ENCODE measurements around the gene ARHGAP31. TPM values are rescaled to one million over a fixed set of nuclear protein-coding genes. Genes with fewer than 3 reads are reported as not detected.
A peak's percentile ranks its signal among the peaks of the same experiment; 100 is the strongest.

ARHGAP31 gene
- total RNA-seq, 4 donors from 2014 or later = 6.2 to 9.7 (median 7.3) TPM

DNA sequence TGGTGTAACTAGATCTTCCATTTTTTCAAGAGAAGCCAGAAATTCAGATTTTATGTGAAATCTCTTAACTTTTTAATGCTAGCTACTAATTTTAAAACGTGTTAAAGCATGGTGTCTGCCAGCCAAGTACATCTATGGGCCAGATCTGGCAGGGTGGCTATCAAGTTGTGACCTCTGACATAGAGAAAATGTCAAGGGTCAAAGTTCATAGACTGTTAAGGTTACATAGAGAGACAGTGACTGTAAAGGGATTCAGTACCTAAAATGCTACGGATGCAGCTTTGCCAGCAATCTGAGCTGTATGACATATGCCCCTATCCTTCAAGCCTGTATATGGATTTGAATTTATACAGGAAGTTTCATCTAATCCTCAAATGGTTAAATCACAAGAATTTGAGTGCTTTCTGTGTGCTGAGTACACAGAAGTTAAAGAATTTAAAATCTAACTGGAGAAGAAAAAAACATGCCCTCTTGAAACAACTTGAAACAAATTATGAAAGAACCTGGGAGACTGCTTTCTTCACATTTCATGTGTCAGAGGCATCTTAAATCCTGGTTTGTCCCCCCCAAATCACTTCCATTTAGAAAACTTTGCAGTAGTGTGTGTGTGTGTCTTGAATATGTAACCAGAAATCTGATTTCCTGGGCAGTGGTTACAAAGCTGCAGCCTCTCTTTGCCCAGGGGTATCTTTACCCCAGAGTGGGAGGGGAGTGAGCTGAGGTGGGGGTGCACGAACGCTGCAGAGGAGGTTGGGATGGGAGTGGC lies 895 bp upstream of the ARHGAP31 start:
- H3K27me3 ChIP-seq = no peaks in the 10 kb centered on the region
- ATAC-seq (peak in 1 of 2 donors; percentile 4), DNase-seq (no peak)
- in situ Hi-C loops (cut with MboI; ENCODE audit: low sequenced_read_pairs in 4 of 4) (loop anchor here in 3 of 4 donors (25.0 kb wide), 1 partner anchor 394 kb away; the partner anchor contains the start of gene COX17 (in 3 of the 3)), intact Hi-C loops (cut with DNase I; ENCODE audit: low total_unique reads) (loop anchor here (5.0 to 10.0 kb wide), 2 partner anchors 51 to 62 kb away; partner anchors contain the start of gene B4GALT4)
- TF ChIP-seq, protein P1, sequence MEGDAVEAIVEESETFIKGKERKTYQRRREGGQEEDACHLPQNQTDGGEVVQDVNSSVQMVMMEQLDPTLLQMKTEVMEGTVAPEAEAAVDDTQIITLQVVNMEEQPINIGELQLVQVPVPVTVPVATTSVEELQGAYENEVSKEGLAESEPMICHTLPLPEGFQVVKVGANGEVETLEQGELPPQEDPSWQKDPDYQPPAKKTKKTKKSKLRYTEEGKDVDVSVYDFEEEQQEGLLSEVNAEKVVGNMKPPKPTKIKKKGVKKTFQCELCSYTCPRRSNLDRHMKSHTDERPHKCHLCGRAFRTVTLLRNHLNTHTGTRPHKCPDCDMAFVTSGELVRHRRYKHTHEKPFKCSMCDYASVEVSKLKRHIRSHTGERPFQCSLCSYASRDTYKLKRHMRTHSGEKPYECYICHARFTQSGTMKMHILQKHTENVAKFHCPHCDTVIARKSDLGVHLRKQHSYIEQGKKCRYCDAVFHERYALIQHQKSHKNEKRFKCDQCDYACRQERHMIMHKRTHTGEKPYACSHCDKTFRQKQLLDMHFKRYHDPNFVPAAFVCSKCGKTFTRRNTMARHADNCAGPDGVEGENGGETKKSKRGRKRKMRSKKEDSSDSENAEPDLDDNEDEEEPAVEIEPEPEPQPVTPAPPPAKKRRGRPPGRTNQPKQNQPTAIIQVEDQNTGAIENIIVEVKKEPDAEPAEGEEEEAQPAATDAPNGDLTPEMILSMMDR (IDR thresholded peaks at IDR 0.05 in 4 of 5, conservative IDR thresholded peaks at IDR 0.05 in 1 of 5) = no peak
- TF ChIP-seq POLR2A (IDR thresholded peaks at IDR 0.05) = no peak
- H3K4me1 ChIP-seq = peaks cover 6 to 15% of the 10 kb centered on the region in 2 donors
- no peaks in the 10 kb centered on the region for H3K36me3 ChIP-seq
- H3K4me3 ChIP-seq = peak overlapping the region; percentile 64 to 88 (median 76)
- no peaks in the 10 kb centered on the region for H3K9me3 ChIP-seq
- H3K27ac ChIP-seq = peak overlapping the region; percentile 67 to 82 (median 74)

DNA sequence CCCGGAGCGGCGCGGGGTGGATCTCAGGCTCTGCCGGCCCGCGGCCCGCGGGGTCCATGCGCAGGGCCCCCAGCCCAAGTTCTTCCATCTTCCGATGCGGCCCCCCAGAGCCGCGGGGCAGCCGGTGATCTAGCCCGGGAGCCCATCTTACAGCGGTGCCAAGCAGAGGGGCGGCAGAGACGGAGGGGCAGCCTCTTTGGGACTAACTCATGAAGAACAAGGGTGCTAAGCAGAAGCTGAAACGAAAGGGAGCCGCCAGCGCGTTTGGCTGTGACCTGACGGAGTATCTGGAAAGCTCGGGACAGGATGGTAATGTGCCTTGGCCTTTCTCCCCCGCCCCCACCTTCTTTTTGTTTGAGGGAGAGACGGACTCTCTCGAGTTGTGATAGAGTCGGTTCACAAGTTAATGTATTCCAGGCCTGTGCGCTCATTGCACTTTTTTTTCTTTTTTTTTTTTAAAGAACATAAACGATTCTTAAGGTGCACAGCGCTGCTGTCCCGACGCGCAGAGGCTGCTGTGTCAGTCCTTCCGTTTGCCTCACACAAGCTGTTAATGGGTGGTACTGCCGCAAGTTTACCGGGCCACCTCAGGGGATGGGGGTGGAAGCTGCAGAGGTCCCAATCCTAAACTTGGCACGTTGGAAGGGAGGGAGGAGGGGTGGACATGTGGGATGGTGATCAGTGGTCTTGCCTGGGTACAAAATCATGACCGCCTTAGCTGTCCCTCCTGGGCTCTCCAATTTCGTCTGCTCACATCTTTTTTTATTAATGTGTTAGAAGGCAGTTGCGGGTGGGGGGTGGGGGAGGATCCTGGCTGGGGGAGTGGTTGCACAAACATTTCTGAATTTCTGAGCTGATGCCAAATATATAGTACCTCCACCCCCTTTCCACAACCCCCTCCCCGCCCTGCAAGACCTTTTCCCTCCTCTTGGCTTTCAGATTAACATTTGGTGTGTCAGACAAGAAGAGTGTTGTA lies 801 bp downstream of the ARHGAP31 start:
- no peaks in the 10 kb centered on the region for H3K27me3 ChIP-seq
- peaks cover 6 to 15% of the 10 kb centered on the region in 2 donors for H3K4me1 ChIP-seq
- ATAC-seq = peak; percentile 36 to 37
- peak overlapping the region; percentile 64 to 88 (median 76) for H3K4me3 ChIP-seq
- no peak for TF ChIP-seq POLR2A (IDR thresholded peaks at IDR 0.05)
- TF ChIP-seq, protein P1 (IDR thresholded peaks at IDR 0.05 in 4 of 5, conservative IDR thresholded peaks at IDR 0.05 in 1 of 5) = no peak
- H3K27ac ChIP-seq = peak overlapping the region; percentile 67 to 82 (median 74)
- H3K36me3 ChIP-seq = no peaks in the 10 kb centered on the region
- intact Hi-C loops (cut with DNase I; ENCODE audit: low total_unique reads) (loop anchor here (1.0 to 10.0 kb wide), 3 partner anchors 28 to 60 kb away; partner anchors contain the start of gene B4GALT4), in situ Hi-C loops (cut with MboI; ENCODE audit: low sequenced_read_pairs in 4 of 4) (loop anchor here in 3 of 4 donors (25.0 kb wide), 1 partner anchor 392 kb away; the partner anchor contains the start of gene COX17 (in 3 of the 3))
- no peaks in the 10 kb centered on the region for H3K9me3 ChIP-seq
- DNase-seq = no peak

DNA sequence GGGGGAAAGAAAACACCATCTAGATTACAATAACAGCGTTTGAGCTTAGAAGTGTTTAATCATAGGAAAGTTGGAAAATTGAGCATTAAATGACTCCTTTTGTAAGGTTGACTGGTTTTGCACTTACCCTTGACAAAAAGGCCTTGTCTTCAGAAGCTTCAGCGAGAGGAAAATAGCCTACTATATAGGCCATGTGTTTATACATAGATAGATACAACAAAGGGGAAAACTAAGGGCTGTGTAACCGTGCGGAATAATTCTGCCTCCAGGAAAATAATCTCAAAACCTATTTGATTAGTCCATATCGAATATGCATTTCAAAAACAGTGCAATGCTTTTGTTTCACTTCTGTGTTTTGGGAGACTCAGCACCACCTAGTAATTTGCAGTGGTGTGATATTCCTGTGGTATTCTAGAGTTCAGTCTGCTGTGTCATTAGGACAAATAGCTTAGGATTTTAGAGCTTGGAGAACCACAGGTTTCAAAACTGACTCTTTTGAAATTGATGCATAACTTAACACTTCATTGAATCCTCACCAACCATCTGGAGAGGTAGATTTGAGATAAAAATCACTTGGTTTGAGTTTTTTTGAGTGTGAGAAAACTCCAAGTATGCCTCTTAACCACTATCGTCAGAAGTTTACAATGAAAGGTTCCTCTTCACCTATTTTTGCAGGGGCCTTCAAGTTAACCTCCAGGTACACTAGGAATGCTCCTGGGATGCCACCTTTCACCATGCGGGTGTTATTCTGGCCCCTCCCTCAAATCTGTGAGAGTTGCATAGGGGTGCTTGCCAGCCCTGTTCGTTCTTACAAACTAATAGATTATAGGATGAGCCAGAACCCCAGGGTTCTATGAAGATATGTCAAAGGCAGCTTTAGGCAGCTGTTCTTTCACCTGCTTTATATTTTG lies 1.9 kb downstream of the ARHGAP31 start:
- in situ Hi-C loops (cut with MboI; ENCODE audit: low sequenced_read_pairs in 4 of 4) = loop anchor here in 3 of 4 donors (25.0 kb wide), 1 partner anchor 391 kb away; the partner anchor contains the start of gene COX17 (in 3 of the 3)
- ATAC-seq = no peak
- Histone ChIP-seq H3K4me1 (peaks cover 6 to 15% of the 10 kb centered on the region in 2 donors), H3K27ac (peak overlapping the region; percentile 67 to 82 (median 74)), H3K36me3 (no peaks in the 10 kb centered on the region), H3K27me3 (no peaks in the 10 kb centered on the region), H3K4me3 (peak overlapping the region; percentile 64 to 88 (median 76)), H3K9me3 (no peaks in the 10 kb centered on the region)
- DNase-seq = no peak
- TF ChIP-seq POLR2A (IDR thresholded peaks at IDR 0.05) = no peak
- TF ChIP-seq, protein P1 (IDR thresholded peaks at IDR 0.05 in 4 of 5, conservative IDR thresholded peaks at IDR 0.05 in 1 of 5) = no peak
- intact Hi-C loops (cut with DNase I; ENCODE audit: low total_unique reads) = loop anchor here (10.0 kb wide), 1 partner anchor 59 kb away; no protein-coding TSS in a partner anchor
